GM12892 (cell line): Measurements from ENCODE around the gene ACVR1B.

Source experiments
- POLR2A ChIP-seq: IDR thresholded peaks from 2 replicates; pipeline ENCODE4 v1.6.1; 2011; ENCODE audit warnings: low read depth, low read length, control low read depth
- POLR2AphosphoS5 ChIP-seq: IDR thresholded peaks from 2 replicates; pipeline ENCODE4 v1.6.1; 2011; ENCODE audit warnings: low read depth, low read length, control low read depth
- TAF1 ChIP-seq: IDR thresholded peaks from 2 replicates; pipeline ENCODE4 v1.6.1; 2011; ENCODE audit warnings: low read depth, mild to moderate bottlenecking, control low read depth, low read length, borderline replicate concordance

GRCh38 chr12:52024845-52025230 lies 73.3 kb downstream of the ACVR1B start:
- TF ChIP-seq POLR2A (no peak), POLR2AphosphoS5 (no peak), TAF1 (no peak)
